Measurements from ENCODE around the gene SEMA3F.

DNA sequence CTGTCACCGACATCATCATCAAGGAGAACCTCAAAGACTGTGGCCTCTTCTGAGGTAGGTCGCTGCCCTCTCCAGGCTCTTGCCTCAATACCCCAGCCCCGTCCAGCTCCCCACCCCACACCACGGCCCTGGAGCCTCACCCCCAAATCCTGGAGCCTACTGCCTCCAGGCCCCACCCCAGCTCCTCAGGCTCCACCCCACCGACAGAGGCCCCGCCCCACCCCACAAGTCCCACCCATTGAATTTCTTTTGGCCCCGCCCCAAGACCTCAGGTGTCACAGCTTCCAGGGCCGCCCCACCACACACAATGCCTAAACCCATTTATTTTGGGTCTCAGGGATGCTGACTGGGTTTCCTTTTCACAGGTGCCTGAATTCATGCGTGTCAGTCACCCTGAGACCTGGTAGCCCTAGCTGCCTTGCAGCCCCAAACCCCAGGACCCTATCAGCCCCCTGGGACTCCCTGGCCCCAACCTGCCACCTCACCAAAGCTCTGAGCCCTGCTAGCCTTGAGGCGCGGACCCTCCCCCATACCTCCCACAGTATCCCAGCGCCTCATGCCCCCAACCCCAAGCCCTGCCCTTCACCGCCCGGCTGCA, 39.9 kb downstream of the SEMA3F start:
- TF ChIP-seq, protein P1, sequence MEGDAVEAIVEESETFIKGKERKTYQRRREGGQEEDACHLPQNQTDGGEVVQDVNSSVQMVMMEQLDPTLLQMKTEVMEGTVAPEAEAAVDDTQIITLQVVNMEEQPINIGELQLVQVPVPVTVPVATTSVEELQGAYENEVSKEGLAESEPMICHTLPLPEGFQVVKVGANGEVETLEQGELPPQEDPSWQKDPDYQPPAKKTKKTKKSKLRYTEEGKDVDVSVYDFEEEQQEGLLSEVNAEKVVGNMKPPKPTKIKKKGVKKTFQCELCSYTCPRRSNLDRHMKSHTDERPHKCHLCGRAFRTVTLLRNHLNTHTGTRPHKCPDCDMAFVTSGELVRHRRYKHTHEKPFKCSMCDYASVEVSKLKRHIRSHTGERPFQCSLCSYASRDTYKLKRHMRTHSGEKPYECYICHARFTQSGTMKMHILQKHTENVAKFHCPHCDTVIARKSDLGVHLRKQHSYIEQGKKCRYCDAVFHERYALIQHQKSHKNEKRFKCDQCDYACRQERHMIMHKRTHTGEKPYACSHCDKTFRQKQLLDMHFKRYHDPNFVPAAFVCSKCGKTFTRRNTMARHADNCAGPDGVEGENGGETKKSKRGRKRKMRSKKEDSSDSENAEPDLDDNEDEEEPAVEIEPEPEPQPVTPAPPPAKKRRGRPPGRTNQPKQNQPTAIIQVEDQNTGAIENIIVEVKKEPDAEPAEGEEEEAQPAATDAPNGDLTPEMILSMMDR (IDR thresholded peaks at IDR 0.05): no peak
- TF ChIP-seq TFCP2L1 (CRISPR knock-in tag; IDR thresholded peaks at IDR 0.05) (no peak), RAD21 (conservative IDR thresholded peaks at IDR 0.05 in 1 of 2, IDR thresholded peaks at IDR 0.05 in 1 of 2) (no peak), RFX5 (IDR thresholded peaks at IDR 0.05) (no peak), JUN (IDR thresholded peaks at IDR 0.05) (no peak), JUNB (IDR thresholded peaks at IDR 0.05) (no peak), RCOR1 (IDR thresholded peaks at IDR 0.05; ENCODE audit: low read depth, low read length) (no peak), POLR2A (IDR thresholded peaks at IDR 0.05; ENCODE audit: low read length) (no peak), ZSCAN20 (CRISPR knock-in tag; IDR thresholded peaks at IDR 0.05) (no peak), EP300 (IDR thresholded peaks at IDR 0.05) (no peak), BHLHE40 (IDR thresholded peaks at IDR 0.05; ENCODE audit: low read depth, low read length) (no peak)
- TF ChIP-seq, protein P2, sequence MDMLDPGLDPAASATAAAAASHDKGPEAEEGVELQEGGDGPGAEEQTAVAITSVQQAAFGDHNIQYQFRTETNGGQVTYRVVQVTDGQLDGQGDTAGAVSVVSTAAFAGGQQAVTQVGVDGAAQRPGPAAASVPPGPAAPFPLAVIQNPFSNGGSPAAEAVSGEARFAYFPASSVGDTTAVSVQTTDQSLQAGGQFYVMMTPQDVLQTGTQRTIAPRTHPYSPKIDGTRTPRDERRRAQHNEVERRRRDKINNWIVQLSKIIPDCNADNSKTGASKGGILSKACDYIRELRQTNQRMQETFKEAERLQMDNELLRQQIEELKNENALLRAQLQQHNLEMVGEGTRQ (IDR thresholded peaks at IDR 0.05): no peak
- TF ChIP-seq, protein P3, sequence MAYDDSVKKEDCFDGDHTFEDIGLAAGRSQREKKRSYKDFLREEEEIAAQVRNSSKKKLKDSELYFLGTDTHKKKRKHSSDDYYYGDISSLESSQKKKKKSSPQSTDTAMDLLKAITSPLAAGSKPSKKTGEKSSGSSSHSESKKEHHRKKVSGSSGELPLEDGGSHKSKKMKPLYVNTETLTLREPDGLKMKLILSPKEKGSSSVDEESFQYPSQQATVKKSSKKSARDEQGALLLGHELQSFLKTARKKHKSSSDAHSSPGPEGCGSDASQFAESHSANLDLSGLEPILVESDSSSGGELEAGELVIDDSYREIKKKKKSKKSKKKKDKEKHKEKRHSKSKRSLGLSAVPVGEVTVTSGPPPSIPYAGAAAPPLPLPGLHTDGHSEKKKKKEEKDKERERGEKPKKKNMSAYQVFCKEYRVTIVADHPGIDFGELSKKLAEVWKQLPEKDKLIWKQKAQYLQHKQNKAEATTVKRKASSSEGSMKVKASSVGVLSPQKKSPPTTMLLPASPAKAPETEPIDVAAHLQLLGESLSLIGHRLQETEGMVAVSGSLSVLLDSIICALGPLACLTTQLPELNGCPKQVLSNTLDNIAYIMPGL (CRISPR knock-in tag; IDR thresholded peaks at IDR 0.05; ENCODE audit: borderline replicate concordance): no peak
- TF ChIP-seq, protein P4, sequence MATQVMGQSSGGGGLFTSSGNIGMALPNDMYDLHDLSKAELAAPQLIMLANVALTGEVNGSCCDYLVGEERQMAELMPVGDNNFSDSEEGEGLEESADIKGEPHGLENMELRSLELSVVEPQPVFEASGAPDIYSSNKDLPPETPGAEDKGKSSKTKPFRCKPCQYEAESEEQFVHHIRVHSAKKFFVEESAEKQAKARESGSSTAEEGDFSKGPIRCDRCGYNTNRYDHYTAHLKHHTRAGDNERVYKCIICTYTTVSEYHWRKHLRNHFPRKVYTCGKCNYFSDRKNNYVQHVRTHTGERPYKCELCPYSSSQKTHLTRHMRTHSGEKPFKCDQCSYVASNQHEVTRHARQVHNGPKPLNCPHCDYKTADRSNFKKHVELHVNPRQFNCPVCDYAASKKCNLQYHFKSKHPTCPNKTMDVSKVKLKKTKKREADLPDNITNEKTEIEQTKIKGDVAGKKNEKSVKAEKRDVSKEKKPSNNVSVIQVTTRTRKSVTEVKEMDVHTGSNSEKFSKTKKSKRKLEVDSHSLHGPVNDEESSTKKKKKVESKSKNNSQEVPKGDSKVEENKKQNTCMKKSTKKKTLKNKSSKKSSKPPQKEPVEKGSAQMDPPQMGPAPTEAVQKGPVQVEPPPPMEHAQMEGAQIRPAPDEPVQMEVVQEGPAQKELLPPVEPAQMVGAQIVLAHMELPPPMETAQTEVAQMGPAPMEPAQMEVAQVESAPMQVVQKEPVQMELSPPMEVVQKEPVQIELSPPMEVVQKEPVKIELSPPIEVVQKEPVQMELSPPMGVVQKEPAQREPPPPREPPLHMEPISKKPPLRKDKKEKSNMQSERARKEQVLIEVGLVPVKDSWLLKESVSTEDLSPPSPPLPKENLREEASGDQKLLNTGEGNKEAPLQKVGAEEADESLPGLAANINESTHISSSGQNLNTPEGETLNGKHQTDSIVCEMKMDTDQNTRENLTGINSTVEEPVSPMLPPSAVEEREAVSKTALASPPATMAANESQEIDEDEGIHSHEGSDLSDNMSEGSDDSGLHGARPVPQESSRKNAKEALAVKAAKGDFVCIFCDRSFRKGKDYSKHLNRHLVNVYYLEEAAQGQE (IDR thresholded peaks at IDR 0.05): no peak

Measured in A549 (cell line).